DMS114 treated with DMSO at 0.1 percent for 48 hours (cell line): ENCODE data around the gene TTC7B.

Experiments
- DNase-seq: peaks from one replicate; lab custom pipeline; 2025; ENCODE audit not compliant: unreplicated experiment; lab: John Stamatoyannopoulos, UW

The TTC7B gene

DNA sequence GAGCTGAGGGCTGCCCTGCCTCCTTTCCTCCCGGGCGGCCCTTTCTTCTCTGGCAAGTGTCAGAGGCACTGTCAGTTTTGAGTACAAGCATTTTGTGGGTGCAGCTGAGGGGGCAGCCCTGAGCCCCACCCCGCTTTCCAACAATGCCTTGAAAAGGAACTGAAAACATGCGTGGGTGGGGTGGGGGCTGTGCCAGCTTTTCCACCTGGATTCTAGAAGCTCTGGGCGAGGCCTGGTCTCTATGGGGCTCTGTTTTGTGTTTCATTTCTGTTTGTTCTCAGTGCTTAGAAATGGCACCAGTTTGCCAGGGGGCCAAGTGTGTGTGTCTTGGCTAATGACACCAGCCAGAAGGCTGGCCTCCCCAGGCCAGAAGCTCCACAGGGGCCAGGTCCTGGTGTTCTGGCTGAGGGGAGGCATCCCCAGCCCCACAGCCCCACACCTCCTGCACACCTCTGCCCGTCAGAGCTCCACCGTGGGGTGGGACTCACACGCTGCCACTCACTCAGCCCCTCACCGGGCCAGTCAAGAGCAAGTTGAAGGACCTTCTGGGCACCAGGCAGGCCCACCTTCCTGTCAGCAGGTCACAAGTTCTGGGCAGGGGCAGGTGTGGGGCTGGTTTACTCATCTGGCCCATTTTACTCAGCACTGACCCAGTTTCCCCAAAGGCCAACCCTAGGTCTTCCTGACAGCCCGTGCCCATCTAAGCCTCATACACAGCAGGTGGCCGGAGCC, 264.3 kb downstream of the TTC7B start:
- no peak for DNase-seq

DNA sequence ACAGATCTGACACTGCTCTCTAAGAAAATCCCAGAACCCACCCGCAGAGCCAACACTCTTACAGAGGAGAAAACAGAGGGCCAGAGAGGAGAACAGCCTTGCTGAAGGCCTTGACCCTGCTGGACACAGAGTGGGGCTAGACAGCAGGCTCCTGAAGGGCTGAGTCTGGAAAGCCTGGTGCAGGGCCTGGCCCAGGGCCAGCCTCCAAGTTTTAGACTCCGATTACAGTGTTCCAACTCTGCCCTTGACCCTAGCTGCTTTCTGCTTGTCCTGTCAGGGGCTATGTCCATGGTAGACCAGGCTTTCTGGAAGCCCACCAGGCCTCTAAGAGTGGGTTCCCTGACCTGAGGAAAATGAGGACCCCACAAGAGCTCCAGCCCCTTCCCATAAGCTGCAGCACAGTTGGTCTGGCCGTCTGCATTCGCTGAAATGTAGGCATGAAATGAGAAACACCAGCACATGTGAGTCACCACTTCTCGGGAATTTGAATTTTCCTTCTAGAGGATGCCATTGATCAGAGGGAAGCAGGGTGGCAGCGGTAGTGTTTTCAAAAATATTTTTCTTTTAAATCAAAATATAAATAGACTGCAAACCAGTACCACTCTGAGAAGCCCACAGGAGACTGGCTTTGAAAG, 265.0 kb downstream of the TTC7B start:
- no peak for DNase-seq

DNA sequence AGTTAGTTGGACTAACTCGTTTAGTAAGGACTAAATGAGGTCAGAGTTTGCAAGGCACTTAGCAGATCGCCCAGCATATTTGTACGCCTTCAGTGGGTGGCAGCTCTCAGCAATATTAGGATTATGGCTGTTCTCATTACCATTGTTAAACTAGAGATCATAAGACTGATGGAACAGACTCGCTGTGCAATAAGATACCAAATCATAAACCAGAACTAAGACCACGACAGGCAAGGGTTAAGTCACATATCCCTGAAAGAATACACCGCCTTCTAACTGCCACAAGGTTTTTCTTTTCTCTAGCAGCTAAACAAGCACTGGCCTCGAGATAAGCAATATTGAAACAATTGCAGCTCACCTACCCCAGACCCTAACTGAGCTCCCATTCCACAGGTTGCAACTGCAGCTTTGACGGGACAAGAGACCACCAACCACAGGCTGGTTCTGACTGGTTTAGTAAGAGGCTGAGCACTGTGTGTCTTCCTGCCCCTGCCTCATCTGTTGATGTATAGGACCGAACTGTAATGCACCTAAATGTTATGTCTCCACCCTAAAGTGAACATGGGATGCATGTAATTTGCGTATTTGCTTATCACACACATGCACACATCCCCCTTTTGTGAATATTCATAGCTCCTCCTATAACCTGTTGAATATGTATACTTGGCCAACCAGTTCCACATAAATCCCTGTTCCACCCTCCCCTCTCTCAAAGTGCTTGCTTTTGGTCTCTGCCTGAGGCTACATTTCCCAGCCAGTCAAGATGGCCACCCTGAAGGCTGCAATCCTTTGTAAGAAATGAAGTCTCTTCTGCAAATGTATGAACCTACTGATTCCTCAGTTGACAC, 266.2 kb downstream of the TTC7B start:
- no peak for DNase-seq

DNA sequence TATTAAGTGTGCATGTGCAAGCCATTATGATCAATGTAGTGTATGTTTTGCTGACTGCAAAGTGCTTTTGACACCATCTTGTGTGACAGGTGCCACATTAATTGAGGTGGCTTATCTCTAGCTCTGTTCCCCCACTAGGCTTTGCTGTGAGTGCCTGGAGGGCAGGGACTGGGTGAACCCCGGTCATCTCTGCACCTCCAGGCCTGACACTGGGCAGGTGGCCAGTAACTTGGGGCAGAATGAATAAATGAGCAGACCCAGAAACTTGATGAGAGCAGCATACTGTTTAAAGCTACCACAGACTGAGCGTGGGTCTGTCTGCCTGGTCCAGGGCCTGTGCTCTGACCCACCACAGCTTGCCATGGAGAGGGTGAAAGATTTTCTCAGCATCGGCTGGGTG, 267.8 kb downstream of the TTC7B start:
- DNase-seq, result no peak

DNA sequence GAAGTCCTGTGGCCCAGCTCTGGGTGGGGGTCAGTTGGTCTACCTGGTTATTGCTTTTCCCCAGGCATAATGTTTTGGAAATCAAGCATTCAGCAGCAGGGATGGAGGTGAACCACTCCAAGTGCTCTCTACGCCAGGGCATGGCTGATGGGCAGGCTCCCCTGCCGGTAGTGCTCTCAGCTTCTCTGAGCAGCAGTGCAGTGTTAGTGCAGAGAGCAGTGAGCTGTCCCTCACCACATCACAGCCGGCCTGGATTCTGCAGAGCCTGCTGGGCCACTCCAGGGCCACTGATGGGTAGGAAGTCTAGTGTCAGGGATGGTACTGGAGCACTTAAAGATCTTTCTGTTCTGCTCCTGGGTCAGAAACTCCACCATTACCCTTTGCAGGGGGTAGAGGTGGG, 268.3 kb downstream of the TTC7B start:
- DNase-seq, result no peak

DNA sequence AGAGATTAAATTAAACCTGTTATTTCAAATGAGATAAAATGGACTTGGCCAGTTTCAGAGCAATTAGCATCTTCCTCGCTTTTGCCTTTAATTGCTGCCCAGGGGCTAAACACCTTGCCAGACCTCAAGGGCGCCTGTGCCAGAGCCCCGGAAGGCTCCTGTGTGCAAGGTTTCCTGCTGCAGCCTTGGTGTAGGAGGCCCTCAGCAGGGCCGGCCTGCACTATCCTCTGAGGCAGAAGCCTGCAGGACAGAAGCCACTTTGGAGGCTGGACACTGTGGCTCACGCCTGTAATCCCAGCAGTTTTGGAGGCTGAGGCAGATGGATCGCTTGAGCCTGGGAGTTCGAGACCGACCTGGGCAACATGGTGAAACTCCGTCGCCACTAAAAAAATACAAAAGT, 269.0 kb downstream of the TTC7B start:
- no peak for DNase-seq

DNA sequence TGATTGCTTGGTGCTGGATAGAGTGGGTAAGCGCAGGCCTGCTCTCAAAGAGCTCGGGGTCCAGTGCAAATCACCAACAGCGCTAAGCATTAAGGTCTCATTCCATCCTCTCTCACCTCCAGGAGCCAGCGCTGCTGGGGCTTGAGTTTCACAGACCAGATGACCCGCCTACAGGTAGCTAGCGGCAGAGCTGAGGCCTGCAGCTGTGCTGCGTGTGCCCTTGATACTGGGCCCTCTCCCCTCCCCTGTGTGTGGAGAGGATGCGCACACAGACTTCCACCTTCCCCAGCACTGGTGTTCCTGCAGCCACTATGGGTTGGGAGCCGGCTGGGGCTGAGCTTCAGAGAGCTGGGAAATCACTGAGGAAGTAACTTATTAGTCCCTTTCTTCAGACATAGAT, 269.5 kb downstream of the TTC7B start:
- DNase-seq, result no peak

DNA sequence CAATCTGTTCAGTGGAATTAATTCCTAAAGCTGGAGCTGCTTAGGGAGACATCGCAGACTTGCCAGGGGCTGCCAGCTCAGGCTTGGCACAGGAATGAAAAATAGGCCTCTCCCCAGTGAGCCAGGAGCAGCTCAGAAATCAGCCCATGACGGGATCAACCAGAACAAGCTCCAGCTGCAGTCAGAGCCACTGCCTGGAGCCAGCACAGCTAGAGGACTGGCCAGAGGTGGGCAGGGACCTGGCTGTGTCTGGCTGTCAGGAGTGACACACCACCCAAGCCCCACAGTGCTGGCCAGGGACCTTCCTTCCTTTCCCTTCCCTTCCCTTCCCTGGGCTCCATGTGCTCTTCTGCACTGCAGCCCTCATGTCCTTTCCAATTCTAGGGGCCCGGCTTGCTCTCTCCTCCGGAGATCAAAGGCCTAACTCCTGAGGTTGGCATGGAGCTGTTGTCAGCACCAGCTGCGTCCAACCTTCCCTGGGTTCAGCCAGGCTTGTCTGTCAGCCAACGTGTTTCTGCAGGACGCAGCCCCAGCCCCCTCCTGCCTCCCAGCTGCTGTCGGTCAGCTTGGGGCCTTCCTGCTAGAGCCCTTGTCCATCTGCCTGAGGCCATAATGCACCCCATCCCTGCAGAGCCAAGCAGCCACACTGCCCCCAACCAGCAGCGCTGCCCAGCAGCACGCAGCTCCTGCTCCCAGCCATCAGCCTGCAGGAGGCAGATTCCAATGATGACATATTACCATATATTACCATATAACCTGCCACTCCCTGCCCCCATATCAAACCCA, 270.1 kb downstream of the TTC7B start:
- DNase-seq, result no peak

DNA sequence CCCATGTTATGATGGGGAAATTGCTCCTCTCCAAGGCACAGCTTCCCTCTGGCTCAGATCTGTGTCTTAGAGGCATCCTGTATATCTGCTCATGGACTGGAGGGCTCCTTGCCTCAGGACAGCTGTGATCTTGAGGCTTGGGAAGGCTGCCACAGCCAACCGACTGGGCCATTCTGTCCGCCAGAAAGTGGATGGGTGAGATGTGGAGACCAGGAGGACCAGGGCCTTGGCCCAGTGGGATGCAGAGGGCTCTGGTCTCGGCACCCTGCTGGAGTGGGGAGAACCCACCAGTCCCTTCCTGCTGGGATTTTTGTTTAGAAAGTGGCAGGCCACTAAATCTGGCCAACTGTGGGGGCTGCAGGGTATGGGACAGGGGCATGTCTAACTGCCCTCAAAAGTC, 270.8 kb downstream of the TTC7B start:
- DNase-seq, result no peak

DNA sequence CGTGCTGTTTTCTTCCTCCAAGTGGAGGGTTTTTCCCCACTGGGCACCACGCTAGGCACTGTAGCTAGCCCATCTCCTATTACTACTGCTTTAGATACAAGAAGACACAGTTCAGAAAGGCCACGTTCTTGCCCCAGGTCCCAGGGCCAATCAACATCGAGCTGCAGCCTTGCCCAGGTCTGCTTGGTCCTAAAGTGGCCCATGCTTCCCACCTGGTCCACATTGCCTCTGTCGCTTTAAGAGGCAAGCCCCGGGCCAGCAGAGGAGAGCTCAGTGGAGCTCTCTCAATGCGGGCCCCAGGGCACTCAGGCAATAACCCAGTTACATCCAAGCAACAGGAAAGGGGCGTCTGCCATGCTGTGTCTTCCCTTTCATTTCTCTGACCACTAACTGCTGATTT, 271.3 kb downstream of the TTC7B start:
- no peak for DNase-seq

DNA sequence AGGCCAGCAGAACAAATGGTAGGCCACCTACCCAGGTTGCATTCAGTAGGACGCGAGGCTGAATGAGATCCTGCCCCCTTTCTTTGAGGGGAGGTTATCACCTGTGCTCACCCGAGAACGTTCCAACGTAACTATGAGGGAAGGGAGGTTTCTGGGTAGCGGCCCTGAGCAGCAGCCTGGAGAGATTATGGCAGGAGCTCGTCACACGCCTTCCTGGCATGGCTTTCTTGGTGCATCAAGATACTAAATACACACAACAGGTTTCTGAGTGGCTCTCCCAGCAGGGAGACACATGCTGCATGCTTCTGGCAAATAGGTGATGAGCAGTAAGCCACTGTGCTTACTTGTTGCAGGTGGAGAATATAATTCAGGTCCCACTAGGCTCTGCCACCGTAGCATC, 271.7 kb downstream of the TTC7B start:
- DNase-seq, result no peak

DNA sequence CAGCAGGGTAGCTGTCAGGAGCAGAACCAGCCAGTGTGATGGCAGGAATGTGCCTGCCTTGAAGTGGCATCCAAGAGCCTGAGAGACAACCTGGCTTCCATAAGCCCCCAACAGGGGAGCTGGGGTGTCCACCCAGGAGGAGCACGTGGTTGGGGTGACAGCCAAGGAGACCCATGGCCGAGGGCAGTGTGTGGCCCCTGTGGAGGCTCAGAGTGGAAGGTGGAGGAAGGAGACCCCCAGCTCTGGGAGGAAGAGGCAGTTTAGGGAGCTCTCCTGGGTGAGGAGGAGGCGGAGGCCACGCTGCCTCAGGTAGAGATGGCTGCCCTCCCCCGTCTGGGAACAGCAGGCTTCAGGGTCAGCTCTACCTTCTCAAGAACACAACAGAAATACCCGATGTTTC, 272.4 kb downstream of the TTC7B start:
- no peak for DNase-seq

DNA sequence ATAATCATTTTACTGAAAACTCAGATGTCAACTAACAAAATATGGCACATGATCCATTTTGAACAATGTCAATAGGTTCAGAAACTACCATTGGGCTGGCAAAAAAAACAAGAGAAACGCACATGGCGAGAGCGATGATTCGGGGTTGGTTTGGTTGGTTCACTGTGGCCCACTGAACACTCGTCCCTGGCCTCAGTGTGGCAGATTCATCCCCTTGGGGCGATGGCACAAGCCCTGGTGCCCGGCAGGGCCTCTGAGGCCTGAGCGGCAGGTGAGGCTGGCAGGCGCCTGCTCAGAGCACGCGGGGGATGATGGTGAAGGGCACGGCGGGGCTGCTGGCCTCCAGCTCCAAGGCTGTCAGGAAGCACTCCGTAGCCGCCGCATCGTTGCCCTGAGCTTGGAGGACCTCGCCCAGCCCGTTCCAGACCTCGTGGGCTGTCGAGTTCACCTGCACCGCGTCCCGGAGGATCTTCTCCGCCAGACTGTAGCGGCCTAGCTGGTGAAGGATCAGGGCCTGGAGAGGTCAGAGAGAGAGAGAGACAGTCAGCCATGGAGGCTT, 275.1 kb downstream of the TTC7B start:
- no peak for DNase-seq

DNA sequence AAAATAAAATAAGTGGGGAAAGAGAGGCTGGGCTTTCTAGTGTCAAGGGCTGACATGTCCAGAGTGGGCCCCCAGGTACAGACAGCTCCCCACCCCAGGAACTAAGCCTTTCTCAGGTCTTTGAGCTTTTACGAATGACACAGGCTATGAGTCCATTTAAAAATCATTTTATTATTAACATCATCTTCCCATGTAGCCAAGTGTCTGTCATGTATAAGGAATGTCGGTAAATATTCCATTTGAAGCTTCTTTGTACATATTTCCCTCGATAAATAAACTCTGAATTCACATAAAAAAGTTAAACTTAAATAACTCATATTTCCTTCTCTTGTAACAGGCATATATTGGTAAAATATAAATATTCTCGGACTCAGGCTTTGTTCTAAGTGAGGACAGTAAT, 275.8 kb downstream of the TTC7B start:
- DNase-seq, result no peak

DNA sequence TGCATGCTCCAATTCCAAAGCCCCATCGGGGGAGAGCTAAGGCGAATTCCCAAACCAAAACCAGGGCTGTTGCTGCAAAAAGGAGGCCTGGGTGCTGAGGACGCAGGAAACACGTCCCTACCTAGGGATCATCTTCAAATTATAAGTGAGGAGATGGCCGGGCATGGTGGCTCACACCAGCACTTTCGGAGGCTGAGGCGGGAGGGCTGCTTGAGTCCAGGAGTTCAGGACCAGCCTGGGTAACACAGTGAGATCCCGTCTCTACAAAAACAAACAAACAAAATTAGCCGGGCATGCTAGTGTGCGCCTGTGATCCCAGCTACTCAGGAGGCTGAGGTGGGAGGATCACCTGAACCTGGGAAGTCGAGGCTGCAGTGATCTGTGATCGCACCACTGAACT, 276.2 kb downstream of the TTC7B start:
- DNase-seq, result no peak

DNA sequence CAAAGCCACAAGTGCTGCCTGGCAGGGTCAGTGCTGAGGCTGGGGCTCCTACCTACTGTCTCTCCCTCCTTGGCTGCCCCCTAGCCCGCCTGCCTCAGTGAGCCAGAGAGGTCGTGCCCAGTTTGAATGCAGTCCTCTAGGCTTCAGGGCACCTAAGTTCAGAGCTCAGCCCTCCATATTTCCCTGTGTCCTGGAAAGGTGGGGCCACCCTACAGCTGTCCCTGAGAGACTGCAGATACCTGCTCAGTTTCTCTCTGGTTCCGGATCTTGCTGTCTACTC, 276.8 kb downstream of the TTC7B start:
- no peak for DNase-seq

DNA sequence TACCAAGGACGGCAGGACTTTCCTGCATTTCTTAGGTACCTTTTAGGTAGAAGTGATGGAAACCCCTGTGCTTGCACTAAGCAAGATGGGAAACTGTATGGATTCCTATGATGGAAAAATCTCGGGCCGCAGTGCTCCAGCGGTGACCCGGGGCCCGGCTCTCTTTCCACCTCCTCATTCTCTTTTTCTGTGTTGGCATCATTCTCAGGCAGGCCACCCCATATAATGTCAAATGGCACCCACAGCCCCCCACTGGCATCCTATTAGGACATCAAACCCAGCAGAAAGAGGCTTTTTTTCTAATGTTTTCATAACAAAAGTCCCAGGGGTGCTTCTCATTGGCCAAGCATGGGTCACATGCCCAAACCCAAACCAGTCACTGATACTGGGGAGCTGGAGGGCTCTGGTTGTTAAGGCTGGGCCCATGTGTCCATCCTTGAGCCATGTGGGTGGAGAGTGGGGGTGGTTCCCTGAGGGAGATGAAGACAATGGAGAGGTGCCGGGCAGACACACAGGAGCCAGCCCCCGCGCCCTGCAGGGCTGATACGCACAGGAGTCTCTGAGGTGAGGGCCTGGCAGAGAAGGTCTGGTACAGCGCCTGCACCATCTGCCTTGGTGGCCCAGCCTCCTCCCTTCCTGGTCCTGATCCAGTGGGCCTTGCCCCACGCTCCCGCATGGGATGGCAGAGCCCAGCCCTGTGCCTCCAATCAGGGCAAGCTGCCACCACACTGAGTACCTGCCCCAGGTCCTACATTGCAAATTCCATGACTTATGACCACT, 277.3 kb downstream of the TTC7B start:
- no peak for DNase-seq

DNA sequence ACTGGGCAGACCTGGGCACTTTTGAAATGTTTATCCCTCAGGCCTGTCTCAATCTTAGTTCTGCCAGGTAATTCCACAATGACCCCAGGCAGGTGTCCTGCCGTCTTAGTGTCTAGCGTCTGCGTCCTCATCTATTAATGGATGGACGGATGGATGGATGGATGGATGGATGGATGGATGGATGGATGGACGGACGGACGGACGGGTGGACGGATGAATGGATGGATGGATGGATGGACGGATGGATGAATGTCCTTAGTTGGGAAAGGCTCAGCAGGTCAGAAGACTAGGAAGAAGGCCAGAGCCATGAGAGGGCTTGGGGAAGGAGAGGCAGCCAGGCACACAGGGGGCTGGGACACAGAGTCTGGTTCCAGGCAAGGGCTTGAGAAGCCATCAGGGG, 278.1 kb downstream of the TTC7B start:
- no peak for DNase-seq

DNA sequence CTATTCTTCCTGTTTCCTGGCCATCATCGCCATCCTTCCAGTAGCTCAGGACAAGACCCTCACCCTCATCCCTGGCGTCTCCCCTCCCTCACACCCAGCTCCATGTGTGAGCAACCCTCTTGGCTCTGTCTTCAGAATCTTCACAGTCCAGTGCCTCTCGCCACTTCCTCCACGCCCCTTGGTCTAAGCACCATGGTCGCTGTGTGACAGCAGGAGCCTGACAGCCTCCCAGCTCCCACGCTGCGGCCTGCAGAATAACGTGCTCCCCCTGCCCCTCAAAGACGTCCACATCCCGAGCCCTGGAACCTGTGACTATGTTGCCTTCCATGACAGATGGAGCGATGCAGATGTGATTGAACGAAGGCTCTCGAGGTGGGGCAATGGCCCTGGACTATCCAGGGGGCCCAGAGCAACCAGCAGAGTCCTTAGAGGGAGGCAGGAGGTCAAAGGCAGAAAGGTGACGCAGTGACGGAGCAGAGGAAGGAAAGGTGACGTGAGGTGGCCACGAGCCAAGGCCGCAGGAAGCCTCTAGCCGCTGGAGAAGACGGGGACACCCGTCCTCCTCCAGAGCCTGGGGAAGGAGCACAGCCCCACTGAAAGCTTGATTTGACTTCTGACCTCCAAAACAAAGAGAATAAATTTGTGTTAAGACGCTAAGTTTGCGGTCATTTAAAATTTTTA, 279.6 kb downstream of the TTC7B start:
- no peak for DNase-seq

DNA sequence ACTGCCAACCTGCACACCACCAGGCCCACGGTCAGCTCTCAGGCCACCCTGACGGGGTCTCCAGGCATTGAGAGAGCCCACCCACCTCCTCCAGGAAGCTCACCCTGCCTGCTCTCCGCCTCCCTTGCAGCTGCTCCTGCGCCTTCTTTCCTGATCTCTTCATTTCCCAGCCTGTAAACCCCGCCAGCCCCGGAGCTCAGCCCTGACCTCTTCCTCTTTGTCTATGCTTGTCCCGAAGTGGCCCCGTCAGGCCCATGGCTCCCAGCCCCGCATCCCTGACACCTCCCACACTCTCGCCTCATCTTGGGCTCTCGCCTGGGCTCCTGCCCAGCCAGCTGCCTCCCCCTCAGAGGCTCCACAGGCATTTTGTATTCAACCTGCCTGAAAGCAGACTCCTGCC, 280.1 kb downstream of the TTC7B start:
- no peak for DNase-seq
